GM12873 (cell line): ENCODE measurements around the gene RGR.

ENCODE experiments used
- TF ChIP-seq, protein P1 (sequence below): IDR thresholded peaks from 2 replicates; pipeline ENCODE4 v1.5.1; 2012; ENCODE audit warnings: low read depth, mild to moderate bottlenecking, moderate library complexity, low read length, control low read depth; ENCODE audit not compliant: insufficient read depth; ENCODE audit errors: missing control alignments

RGR gene

DNA sequence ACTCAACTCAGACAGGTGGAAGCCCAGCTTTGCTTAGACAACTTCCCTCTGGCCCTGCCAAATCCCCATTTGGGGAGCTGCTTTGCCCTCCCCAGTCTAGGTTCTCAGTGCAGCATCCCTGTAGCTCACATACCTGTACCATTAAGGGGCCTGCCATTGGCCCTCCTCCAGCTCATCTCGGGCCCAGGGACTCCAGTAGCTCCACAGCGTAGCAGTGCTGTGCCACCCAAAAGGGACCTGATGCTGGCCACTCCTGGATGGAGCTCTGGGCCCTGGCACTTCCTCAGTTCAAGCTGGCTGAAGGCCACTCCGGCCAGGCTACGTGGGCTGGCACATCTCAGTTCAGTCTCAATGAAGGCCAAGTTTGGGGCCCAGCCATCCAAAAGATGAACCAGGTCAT is 10.9 kb upstream of the RGR start:
- TF ChIP-seq, protein P1, sequence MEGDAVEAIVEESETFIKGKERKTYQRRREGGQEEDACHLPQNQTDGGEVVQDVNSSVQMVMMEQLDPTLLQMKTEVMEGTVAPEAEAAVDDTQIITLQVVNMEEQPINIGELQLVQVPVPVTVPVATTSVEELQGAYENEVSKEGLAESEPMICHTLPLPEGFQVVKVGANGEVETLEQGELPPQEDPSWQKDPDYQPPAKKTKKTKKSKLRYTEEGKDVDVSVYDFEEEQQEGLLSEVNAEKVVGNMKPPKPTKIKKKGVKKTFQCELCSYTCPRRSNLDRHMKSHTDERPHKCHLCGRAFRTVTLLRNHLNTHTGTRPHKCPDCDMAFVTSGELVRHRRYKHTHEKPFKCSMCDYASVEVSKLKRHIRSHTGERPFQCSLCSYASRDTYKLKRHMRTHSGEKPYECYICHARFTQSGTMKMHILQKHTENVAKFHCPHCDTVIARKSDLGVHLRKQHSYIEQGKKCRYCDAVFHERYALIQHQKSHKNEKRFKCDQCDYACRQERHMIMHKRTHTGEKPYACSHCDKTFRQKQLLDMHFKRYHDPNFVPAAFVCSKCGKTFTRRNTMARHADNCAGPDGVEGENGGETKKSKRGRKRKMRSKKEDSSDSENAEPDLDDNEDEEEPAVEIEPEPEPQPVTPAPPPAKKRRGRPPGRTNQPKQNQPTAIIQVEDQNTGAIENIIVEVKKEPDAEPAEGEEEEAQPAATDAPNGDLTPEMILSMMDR = no peak

DNA sequence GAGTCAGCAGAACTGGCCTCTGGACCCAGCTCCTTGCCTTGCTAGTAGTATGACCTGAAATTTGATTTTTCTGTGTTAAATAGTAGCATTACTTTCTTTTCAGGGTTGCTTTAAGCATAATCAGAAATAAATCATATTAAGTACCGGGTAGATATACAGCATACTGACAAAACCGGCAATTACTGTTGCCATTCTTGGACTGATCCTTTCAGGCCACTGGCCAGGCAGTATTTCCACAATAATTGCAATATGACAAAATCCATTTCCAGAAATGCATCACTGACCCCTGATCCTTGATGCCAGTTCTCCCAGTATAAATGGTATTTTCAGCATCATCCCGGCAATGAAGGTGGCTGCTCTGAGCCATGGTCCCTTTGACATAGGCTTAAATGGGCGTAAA is 10.4 kb upstream of the RGR start:
- TF ChIP-seq, protein P1 = no peak

DNA sequence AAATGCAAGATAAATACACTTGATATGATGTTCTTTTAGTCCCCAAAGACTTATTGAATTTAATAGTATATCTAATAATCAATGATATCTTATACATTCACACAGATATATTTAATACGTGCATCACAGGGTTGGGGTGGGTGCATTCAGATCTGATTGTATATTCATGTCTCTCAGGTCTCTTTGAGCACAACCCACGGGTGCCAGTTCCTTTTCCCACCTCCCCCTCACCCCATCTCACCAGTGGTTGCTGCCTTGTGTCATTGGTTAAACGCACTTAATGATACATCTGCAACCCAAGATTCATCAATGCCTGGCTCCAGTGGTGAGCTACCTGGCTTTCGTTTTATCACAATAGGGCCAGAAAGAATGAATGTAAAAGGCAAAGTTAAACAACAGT is 9.8 kb upstream of the RGR start:
- TF ChIP-seq, protein P1 = no peak

DNA sequence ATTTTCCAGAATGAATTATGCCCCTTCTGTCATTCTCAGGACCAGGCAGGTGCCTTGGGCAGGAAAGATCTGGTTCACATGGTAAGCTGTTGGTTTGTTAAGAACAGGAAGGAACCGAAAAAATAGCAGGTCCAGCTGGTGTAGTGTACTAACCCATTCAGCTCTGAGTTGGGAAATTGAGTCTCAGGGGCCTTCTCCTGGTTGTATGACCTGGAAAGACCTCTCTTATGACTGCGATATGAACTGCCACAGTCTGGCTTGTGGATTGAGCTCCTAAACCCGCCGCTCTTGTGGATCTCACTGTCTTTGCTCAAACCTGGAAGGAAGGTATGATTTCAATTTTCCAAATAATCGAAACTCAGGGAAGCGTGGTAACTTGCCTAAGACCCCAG is 8.1 kb upstream of the RGR start:
- TF ChIP-seq, protein P1 = no peak

DNA sequence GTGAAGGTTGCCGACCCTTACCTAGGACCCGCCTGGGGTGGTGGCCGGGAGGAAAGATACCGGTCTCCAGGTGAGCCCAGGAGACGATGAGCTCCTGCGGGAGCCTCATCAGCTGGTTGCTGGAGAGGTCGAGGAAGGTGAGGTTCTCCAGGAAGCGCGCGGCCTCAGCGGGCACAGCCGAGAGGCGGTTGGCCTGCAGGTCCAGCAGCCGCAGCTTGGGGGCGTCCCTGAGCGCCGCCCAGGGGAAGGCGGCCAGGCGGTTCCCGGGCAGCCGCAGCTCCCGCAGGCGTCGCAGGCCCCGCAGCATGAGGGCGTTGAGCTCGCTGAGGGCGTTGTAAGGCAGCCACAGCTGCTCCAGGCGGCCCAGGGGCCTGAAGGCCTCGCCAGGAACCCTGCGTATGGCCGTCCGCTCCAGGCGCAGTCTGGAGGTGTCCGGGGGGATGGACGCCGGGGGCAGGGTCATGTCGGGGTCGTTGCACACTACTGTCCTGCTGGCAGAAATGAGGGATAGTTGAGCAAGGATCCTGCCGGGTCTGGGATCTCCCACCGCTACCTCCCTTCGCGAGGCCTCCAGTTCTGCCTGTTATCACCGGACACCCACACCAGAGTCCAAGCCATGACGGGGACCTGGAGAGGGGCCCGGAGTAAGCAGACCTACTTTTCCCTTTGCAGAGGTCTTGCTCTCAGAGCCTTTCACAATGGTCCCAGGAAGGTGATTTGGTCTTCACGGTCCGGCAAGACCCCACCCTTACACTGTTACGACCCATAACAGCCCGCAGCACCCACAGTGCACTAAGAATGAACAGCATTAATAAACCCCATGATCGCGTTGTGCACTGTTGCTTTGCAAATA is 7.4 kb upstream of the RGR start:
- TF ChIP-seq, protein P1 = peak; percentile 15

DNA sequence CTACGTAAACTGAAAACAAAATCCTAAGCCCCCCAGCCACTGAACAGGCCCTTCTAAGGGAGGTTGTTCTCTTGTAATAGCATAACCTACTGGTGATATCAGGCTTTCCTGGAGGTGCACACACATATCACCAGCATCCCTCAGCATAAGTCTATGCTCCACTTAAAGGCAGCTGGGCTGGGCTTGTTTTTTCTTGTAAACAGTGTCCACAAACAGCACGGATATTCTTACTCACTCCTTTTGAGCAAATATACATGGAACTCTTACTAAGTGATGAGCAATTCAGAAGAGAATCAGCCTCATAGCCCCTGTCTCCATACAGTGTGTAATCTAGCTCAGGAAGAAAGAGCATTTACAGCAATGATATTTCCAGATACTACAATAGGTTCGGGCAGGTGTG is 5.9 kb upstream of the RGR start:
- TF ChIP-seq, protein P1 = no peak

DNA sequence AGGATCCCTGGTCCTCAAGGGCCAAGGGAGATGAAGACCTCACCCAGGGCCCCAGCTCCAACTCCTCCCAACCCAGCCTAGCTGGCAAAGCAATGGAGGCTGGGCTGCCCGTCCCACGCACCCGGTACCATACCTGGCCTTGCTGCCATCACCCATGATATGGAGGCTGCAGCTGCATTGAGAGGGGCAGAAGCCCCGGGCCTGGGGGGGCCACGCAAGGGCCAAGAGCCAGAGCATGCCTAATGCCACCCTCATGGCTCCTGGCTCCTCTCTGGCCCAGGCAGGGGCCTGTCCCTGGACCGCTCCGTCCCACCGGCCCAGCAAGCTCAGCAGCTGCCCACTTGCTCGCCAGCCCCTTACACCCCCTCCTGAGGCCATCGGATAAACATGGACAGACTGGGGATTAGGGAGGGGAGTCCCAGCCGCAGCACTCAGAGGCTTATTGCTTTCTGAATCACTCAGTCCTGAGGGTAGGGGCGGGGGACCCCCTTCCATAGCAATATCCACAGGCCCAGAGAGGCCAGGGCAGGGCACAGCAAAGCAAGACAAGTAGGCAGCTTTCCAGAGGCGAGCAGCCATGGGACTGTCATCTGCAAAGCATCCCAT is 3.6 kb upstream of the RGR start, which contains the start of gene LRIT1:
Gene LRIT1, minus strand, starts transcription at position 362 of the 606 bp plus-strand sequence. Its CDS starts 107 bp downstream, at position 255.
- TF ChIP-seq, protein P1 = no peak
